Neural cell (in vitro differentiated cells): ENCODE measurements around the gene ERGIC2.

ENCODE experiments used
- EP300 ChIP-seq: fragments of 450-650 bp; conservative IDR thresholded peaks from 2 replicates; pipeline ENCODE4 v1.6.1; 2014; ENCODE audit warnings: antibody characterized with exemption, mild to moderate bottlenecking, moderate library complexity; ENCODE audit not compliant: poor library complexity, severe bottlenecking
- EZH2 ChIP-seq: fragments of 200-600, 300-800 bp; shearing (Covaris generic), sonication (generic); IDR thresholded peaks from 2 replicates; pipeline ENCODE4 v1.6.1; 2014; ENCODE audit warnings: antibody characterized with exemption, low read length, borderline replicate concordance, mild to moderate bottlenecking; ENCODE audit not compliant: insufficient read depth, poor library complexity, severe bottlenecking
- MXI1 ChIP-seq: fragments of 450-650 bp; conservative IDR thresholded peaks from 2 replicates; pipeline ENCODE4 v1.6.1; 2014; ENCODE audit warnings: antibody characterized with exemption, mild to moderate bottlenecking; ENCODE audit not compliant: poor library complexity, severe bottlenecking
- POLR2AphosphoS5 ChIP-seq: IDR thresholded peaks from 2 replicates; pipeline ENCODE4 v1.6.1; 2012
- TAF1 ChIP-seq: IDR thresholded peaks from 2 replicates; pipeline ENCODE4 v1.6.1; 2012; ENCODE audit warnings: low read depth
- TF ChIP-seq, protein P1 (sequence below): fragments of 450-650 bp; IDR thresholded peaks from 2 replicates; pipeline ENCODE4 v1.5.1; 2014; ENCODE audit warnings: antibody characterized with exemption, mild to moderate bottlenecking, moderate library complexity; ENCODE audit not compliant: poor library complexity, severe bottlenecking
- TF ChIP-seq, protein P2 (sequence below): IDR thresholded peaks from 2 replicates; pipeline ENCODE4 v1.6.1; 2012; ENCODE audit warnings: borderline replicate concordance

GRCh38 chr12:29346769-29347421 is 34.1 kb downstream of the ERGIC2 start:
- TF ChIP-seq TAF1 = no peak
- no peak for TF ChIP-seq EZH2
- TF ChIP-seq, protein P1, sequence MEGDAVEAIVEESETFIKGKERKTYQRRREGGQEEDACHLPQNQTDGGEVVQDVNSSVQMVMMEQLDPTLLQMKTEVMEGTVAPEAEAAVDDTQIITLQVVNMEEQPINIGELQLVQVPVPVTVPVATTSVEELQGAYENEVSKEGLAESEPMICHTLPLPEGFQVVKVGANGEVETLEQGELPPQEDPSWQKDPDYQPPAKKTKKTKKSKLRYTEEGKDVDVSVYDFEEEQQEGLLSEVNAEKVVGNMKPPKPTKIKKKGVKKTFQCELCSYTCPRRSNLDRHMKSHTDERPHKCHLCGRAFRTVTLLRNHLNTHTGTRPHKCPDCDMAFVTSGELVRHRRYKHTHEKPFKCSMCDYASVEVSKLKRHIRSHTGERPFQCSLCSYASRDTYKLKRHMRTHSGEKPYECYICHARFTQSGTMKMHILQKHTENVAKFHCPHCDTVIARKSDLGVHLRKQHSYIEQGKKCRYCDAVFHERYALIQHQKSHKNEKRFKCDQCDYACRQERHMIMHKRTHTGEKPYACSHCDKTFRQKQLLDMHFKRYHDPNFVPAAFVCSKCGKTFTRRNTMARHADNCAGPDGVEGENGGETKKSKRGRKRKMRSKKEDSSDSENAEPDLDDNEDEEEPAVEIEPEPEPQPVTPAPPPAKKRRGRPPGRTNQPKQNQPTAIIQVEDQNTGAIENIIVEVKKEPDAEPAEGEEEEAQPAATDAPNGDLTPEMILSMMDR = no peak
- TF ChIP-seq POLR2AphosphoS5 = no peak
- TF ChIP-seq EP300 = no peak
- TF ChIP-seq, protein P2, sequence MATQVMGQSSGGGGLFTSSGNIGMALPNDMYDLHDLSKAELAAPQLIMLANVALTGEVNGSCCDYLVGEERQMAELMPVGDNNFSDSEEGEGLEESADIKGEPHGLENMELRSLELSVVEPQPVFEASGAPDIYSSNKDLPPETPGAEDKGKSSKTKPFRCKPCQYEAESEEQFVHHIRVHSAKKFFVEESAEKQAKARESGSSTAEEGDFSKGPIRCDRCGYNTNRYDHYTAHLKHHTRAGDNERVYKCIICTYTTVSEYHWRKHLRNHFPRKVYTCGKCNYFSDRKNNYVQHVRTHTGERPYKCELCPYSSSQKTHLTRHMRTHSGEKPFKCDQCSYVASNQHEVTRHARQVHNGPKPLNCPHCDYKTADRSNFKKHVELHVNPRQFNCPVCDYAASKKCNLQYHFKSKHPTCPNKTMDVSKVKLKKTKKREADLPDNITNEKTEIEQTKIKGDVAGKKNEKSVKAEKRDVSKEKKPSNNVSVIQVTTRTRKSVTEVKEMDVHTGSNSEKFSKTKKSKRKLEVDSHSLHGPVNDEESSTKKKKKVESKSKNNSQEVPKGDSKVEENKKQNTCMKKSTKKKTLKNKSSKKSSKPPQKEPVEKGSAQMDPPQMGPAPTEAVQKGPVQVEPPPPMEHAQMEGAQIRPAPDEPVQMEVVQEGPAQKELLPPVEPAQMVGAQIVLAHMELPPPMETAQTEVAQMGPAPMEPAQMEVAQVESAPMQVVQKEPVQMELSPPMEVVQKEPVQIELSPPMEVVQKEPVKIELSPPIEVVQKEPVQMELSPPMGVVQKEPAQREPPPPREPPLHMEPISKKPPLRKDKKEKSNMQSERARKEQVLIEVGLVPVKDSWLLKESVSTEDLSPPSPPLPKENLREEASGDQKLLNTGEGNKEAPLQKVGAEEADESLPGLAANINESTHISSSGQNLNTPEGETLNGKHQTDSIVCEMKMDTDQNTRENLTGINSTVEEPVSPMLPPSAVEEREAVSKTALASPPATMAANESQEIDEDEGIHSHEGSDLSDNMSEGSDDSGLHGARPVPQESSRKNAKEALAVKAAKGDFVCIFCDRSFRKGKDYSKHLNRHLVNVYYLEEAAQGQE = no peak
- TF ChIP-seq MXI1 = no peak
